H1 (cell line): Measurements from ENCODE around the gene COMMD1. TPM values are rescaled to one million over a fixed set of nuclear protein-coding genes. Genes with fewer than 3 reads are reported as not detected.

Experiments used
- CTCF ChIA-PET: fragments of 300-600 bp; sonication (Branson Sonifier 250); formaldehyde crosslinking; loops from one replicate; lab custom pipeline; 2021; ENCODE audit not compliant: partially characterized antibody; lab: Charles Lee
- POLR2A ChIA-PET: fragments of 300-600 bp; sonication (Branson Sonifier 250); formaldehyde crosslinking; loops from one replicate; lab custom pipeline; 2021; ENCODE audit warnings: inconsistent platforms; ENCODE audit not compliant: partially characterized antibody; lab: Charles Lee
- DNase-seq, 2 experiments: peaks; one replicate each; pipeline versions ENCODE4 v3.0.0 to v3.0.0-alpha.2; 2010 to 2022; ENCODE audit warnings: low spot score in 2 of 2, low read depth in 1 of 2, mixed read lengths in 1 of 2
- FAIRE-seq: peaks from 2 replicates; lab custom pipeline; 2011; peaks lifted over from hg19 to GRCh38; lab: Jason Lieb, UNC
- H2AFZ ChIP-seq: 2 replicates; pipeline ENCODE4 v1.8.1; 2012; ENCODE audit warnings: low read length, inconsistent platforms
- H2AK5ac ChIP-seq: 2 replicates; pipeline ENCODE4 v1.6.1; 2013; ENCODE audit warnings: low read depth, low read length
- H2BK120ac ChIP-seq: replicated peaks from 2 replicates; pipeline ENCODE3; 2013; ENCODE audit warnings: low read depth, low read length, inconsistent platforms
- H2BK12ac ChIP-seq: 2 replicates; pipeline ENCODE4 v1.6.1; 2013; ENCODE audit warnings: low read depth, low read length
- H2BK15ac ChIP-seq: 2 replicates; pipeline ENCODE4 v1.6.1; 2013; ENCODE audit warnings: low read length
- H2BK20ac ChIP-seq: 2 replicates; pipeline ENCODE4 v1.6.1; 2013; ENCODE audit warnings: low read length
- H2BK5ac ChIP-seq: 2 replicates; pipeline ENCODE4 v1.6.1; 2013; ENCODE audit warnings: low read depth, low read length
- H3K14ac ChIP-seq: 2 replicates; pipeline ENCODE4 v1.6.1; 2013; ENCODE audit warnings: inconsistent platforms; ENCODE audit not compliant: insufficient read length
- H3K18ac ChIP-seq: 2 replicates; pipeline ENCODE4 v1.6.1; 2013; ENCODE audit warnings: low read length; ENCODE audit errors: extremely low read depth
- H3K23ac ChIP-seq: 2 replicates; pipeline ENCODE4 v1.6.1; 2013; ENCODE audit warnings: inconsistent platforms; ENCODE audit not compliant: insufficient read length
- H3K23me2 ChIP-seq: 2 replicates; pipeline ENCODE4 v1.6.1; 2013; ENCODE audit warnings: low read depth, low read length
- H3K27ac ChIP-seq: 2 replicates; pipeline ENCODE4 v1.6.1; 2011; ENCODE audit warnings: low read depth, low read length, inconsistent platforms
- H3K27me3 ChIP-seq, 4 experiments: replicated peaks in 1 of 4; 1 replicate in 1 of 4; 2 replicates in 3 of 4; pipeline versions ENCODE4 v1.6.1 to v1.8.1; 2011 to 2013; ENCODE audit warnings: low read length in 3 of 4, mild to moderate bottlenecking in 3 of 4, inconsistent platforms in 2 of 4, mixed read lengths in 2 of 4, moderate library complexity in 1 of 4; ENCODE audit not compliant: control insufficient read depth in 3 of 4, insufficient read depth in 3 of 4; ENCODE audit errors: extremely low read depth in 1 of 4
- H3K36me3 ChIP-seq, 4 experiments: 2 replicates each; pipeline versions ENCODE4 v1.6.1 to v1.8.1; 2011 to 2013; ENCODE audit warnings: mild to moderate bottlenecking in 4 of 4, low read length in 3 of 4, moderate library complexity in 2 of 4, control low read depth in 1 of 4, inconsistent platforms in 1 of 4; ENCODE audit not compliant: insufficient read depth in 4 of 4, control insufficient read depth in 2 of 4
- H3K4ac ChIP-seq: replicated peaks from 2 replicates; pipeline ENCODE3; 2013; ENCODE audit warnings: low read length, low read depth, mixed read lengths, inconsistent platforms; ENCODE audit not compliant: insufficient read length
- H3K4me1 ChIP-seq, 4 experiments: replicated peaks in 1 of 4; 1 replicate in 1 of 4; 2 replicates in 3 of 4; pipeline versions ENCODE4 v1.6.1 to v1.8.1; 2011 to 2013; ENCODE audit warnings: low read length in 3 of 4, inconsistent platforms in 2 of 4, mixed read lengths in 1 of 4; ENCODE audit not compliant: insufficient read depth in 4 of 4, control insufficient read depth in 3 of 4
- H3K4me2 ChIP-seq, 2 experiments: 2 replicates each; pipeline versions ENCODE4 v1.6.1 to v1.8.1; 2011 to 2013; ENCODE audit warnings: low read depth in 2 of 2, low read length in 2 of 2, control low read depth in 1 of 2, inconsistent platforms in 1 of 2, mild to moderate bottlenecking in 1 of 2; ENCODE audit not compliant: insufficient read depth in 1 of 2
- H3K4me3 ChIP-seq, 4 experiments: fragments of 200-600, 300-600 bp in 1 of 4; sonication (generic), shearing (Covaris generic), sonication (Bioruptor Twin) in 1 of 4; 2 replicates each; pipeline versions ENCODE4 v1.5.1 to v1.8.1; 2011 to 2016; ENCODE audit warnings: low read length in 4 of 4, low read depth in 3 of 4, control low read depth in 2 of 4, inconsistent platforms in 2 of 4, mild to moderate bottlenecking in 2 of 4, mixed read lengths in 1 of 4, moderate library complexity in 1 of 4; ENCODE audit not compliant: insufficient read depth in 2 of 4; ENCODE audit errors: extremely low read depth in 1 of 4
- H3K56ac ChIP-seq: replicated peaks from 2 replicates; pipeline ENCODE3; 2013; ENCODE audit warnings: low read depth, mild to moderate bottlenecking, mixed read lengths, low read length, inconsistent platforms; ENCODE audit not compliant: insufficient read length
- H3K79me1 ChIP-seq: 2 replicates; pipeline ENCODE4 v1.6.1; 2013; ENCODE audit warnings: low read depth, low read length, control low read depth
- H3K79me2 ChIP-seq, 2 experiments: 2 replicates each; pipeline versions ENCODE4 v1.6.1 to v1.8.1; 2012 to 2013; ENCODE audit warnings: low read length in 2 of 2, mild to moderate bottlenecking in 2 of 2, inconsistent platforms in 1 of 2; ENCODE audit not compliant: insufficient read depth in 2 of 2, control insufficient read depth in 1 of 2
- H3K9ac ChIP-seq, 4 experiments: replicated peaks in 1 of 4; 1 replicate in 1 of 4; 2 replicates in 3 of 4; pipeline versions ENCODE4 v1.6.1 to v1.8.1; 2011 to 2013; ENCODE audit warnings: low read depth in 3 of 4, low read length in 3 of 4, control low read depth in 2 of 4, mild to moderate bottlenecking in 2 of 4, moderate library complexity in 2 of 4, inconsistent platforms in 1 of 4; ENCODE audit errors: extremely low read depth in 1 of 4
- H3K9me3 ChIP-seq, 2 experiments: 2 replicates each; pipeline versions ENCODE4 v1.6.1 to v1.8.1; 2012 to 2013; ENCODE audit warnings: mild to moderate bottlenecking in 2 of 2, moderate library complexity in 2 of 2, control low read depth in 1 of 2, inconsistent platforms in 1 of 2, low read depth in 1 of 2, low read length in 1 of 2, mixed read lengths in 1 of 2; ENCODE audit not compliant: insufficient read depth in 2 of 2
- H4K20me1 ChIP-seq, 2 experiments: replicated peaks in 1 of 2; 2 replicates each; pipeline versions ENCODE3 to v1.8.1; 2011 to 2013; ENCODE audit warnings: inconsistent platforms in 2 of 2, low read length in 2 of 2, mild to moderate bottlenecking in 1 of 2; ENCODE audit not compliant: insufficient read depth in 2 of 2, control insufficient read depth in 1 of 2
- H4K5ac ChIP-seq: 2 replicates; pipeline ENCODE4 v1.6.1; 2013; ENCODE audit warnings: low read length, low read depth, mixed read lengths, inconsistent platforms; ENCODE audit not compliant: insufficient read length
- H4K8ac ChIP-seq: 2 replicates; pipeline ENCODE4 v1.8.0; 2013; ENCODE audit warnings: mild to moderate bottlenecking, moderate library complexity, low read length, inconsistent platforms; ENCODE audit not compliant: insufficient read depth; ENCODE audit errors: extremely low read depth
- H4K91ac ChIP-seq: replicated peaks from 2 replicates; pipeline ENCODE3; 2013; ENCODE audit warnings: low read length, mixed read lengths, inconsistent platforms; ENCODE audit not compliant: insufficient read length
- ASH2L ChIP-seq: fragments of 200-600, 300-600 bp; sonication (generic); IDR thresholded peaks from one replicate; pipeline ENCODE4 v1.7.1; 2017; ENCODE audit warnings: low read length
- CBX8 ChIP-seq: fragments of 300-800, 300-1000 bp; sonication (generic); IDR thresholded peaks from 2 replicates; pipeline ENCODE4 v1.7.1; 2016; ENCODE audit warnings: low read depth, low read length, borderline replicate concordance
- CREB1 ChIP-seq: IDR thresholded peaks from 2 replicates; pipeline ENCODE4 v1.6.1; 2012; ENCODE audit warnings: inconsistent platforms
- JUN ChIP-seq: IDR thresholded peaks from 2 replicates; pipeline ENCODE4 v1.6.1; 2011; ENCODE audit warnings: low read depth, mild to moderate bottlenecking, improper control_type of control experiment, low read length
- KDM5A ChIP-seq: fragments of 200-600 bp; IDR thresholded peaks from 2 replicates; pipeline ENCODE4 v1.7.1; 2012; ENCODE audit warnings: mild to moderate bottlenecking, low read length, inconsistent platforms, mixed read lengths
- SIN3A ChIP-seq, 2 experiments: IDR thresholded peaks in 1 of 2; conservative IDR thresholded peaks in 1 of 2; 2 replicates each; pipeline ENCODE4 v1.6.1; 2011 to 2012; ENCODE audit warnings: low read length in 2 of 2, improper control_type of control experiment in 1 of 2, low read depth in 1 of 2, mild to moderate bottlenecking in 1 of 2
- SIRT6 ChIP-seq: IDR thresholded peaks from one replicate; pipeline ENCODE4 v1.7.1; 2012; ENCODE audit warnings: low read length, inconsistent platforms
- SRF ChIP-seq: IDR thresholded peaks from 2 replicates; pipeline ENCODE4 v1.6.1; 2011; ENCODE audit warnings: mild to moderate bottlenecking, low read depth, low read length, moderate library complexity
- TAF1 ChIP-seq: IDR thresholded peaks from 2 replicates; pipeline ENCODE4 v1.6.1; 2011; ENCODE audit warnings: mild to moderate bottlenecking, low read depth, low read length
- WGBS, 2 experiments: shearing (Covaris generic) in 1 of 2; methylation state at CpG; one replicate each; pipeline versions ENCODE4 v1.1.6 to v1.1.7; 2013 to 2015; ENCODE audit warnings: low lambda C conversion rate in 2 of 2, mixed read lengths in 2 of 2, inconsistent platforms in 1 of 2, low coverage in 1 of 2, missing lambda C conversion rate in 1 of 2; ENCODE audit not compliant: insufficient replicate concordance in 2 of 2, insufficient coverage in 1 of 2, insufficient read length in 1 of 2; ENCODE audit errors: extremely low coverage in 1 of 2, missing lambda C conversion rate in 1 of 2; 5-methylcytosine and 5-hydroxymethylcytosine counted together
- long read RNA-seq, 2 experiments: library from RNA in 1 of 2; library from capped mRNA in 1 of 2; stranded (forward); transcript quantifications; one replicate each; pipeline ENCODE4 v2.0.0, GENCODE V29; 2021; ENCODE audit warnings: inconsistent platforms in 1 of 2
- polyA minus RNA-seq, 3 experiments: library from RNA; depleted of rRNA, polyadenylated mRNA; stranded (reverse); fragments of >200 nt; gene quantifications; 1 replicate in 2 of 3; 2 replicates in 1 of 3; pipeline ENCODE4 v1.2.3, GENCODE V29; 2011
- polyA plus RNA-seq, 7 experiments: library from polyadenylated mRNA; depleted of rRNA in 3 of 7; stranded (reverse) in 5 of 7; unstranded in 2 of 7; fragments of >200 nt in 5 of 7; fragments of 200-250 nt in 2 of 7; gene quantifications; 1 replicate in 5 of 7; 2 replicates in 1 of 7; 4 replicates in 1 of 7; pipeline versions ENCODE4 v1.2.1 to v1.2.3, GENCODE V29; 2011 to 2013; ENCODE audit warnings: missing spikeins in 2 of 7, mixed read lengths in 2 of 7
- total RNA-seq: library from RNA; stranded (reverse); fragmentation: NEBNext Ultra II Directional; extraction: Animal tissue kit (Norgen Biotek cat#: 25700); gene quantifications from 2 replicates; pipeline ENCODE4 v1.2.1, GENCODE V29; 2021

COMMD1 gene
- total RNA-seq (23.5 and 27.8 TPM in 2 replicates), polyA plus RNA-seq (2011; rRNA removed) (28.3 and 32.0 TPM in 2 replicates), polyA minus RNA-seq (2011; rRNA and poly(A)+ RNA removed) (14.3 and 14.4 TPM in 2 replicates)
- polyA plus RNA-seq (2011; cell fraction: cytosol; rRNA removed), result 26.2 TPM
- 13.8 TPM for polyA plus RNA-seq (2011; cell fraction: nucleus; rRNA removed)
- 29.1 to 43.4 TPM (median 38.1 TPM) in 4 replicates for polyA plus RNA-seq (2012, experiment 1 of 2)
- polyA plus RNA-seq (2012, experiment 2 of 2), result 86.7 TPM
- 30.4 TPM for polyA plus RNA-seq (2013, experiment 1 of 2)
- polyA plus RNA-seq (2013, experiment 2 of 2), result 33.5 TPM
- 5.8 TPM for polyA minus RNA-seq (2011; cell fraction: cytosol; rRNA and poly(A)+ RNA removed)
- 16.6 TPM for polyA minus RNA-seq (2011; cell fraction: nucleus; rRNA and poly(A)+ RNA removed)
- long read RNA-seq, experiment 1, transcript COMMD1-201 (3 exons, 911 nt), result major isoform, 21 of 24 reads
- long read RNA-seq, experiment 1, partial matches to known transcripts, result 3 of 24 reads
- long read RNA-seq, experiment 1, other reads (novel, unspliced or antisense), result 0 of 24 reads
- long read RNA-seq, experiment 2, partial matches to known transcripts, result 0 of 6 reads
- long read RNA-seq, experiment 2, other reads (novel, unspliced or antisense), result 2 of 6 reads

DNA sequence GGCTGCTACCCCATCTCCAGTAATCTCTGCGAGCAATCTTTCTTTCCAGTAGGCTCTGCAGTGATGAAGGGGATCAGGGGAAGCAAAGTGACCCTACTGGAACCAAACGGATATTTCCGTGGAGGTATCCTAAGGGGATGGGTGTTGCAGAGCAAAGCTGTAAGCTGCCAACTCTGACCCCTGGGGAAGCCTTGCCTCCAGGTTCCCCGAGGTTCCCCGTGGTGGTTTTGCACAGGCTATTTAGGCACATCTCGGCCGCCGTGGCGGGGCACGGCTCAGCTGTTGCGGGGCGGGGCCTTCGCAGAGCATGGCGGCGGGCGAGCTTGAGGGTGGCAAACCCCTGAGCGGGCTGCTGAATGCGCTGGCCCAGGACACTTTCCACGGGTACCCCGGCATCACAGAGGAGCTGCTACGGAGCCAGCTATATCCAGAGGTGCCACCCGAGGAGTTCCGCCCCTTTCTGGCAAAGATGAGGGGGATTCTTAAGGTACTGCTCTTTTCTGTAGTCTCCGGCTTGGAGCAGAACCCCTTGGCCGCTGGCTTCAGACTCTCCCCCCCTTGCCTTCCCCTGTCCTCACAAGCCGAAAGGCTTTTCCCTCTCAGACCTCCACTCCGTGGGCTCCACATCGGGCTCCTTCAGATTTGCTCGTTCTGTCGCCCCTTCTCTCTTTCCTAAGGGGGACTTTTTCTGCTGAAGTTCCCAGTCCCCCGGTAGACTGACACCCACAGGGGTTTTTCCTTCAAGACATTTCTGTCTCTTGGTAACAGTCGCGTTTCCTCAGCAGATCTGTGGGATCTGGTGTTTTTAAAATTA, at the start of gene COMMD1:
Gene COMMD1, plus strand, starts transcription at position 303 of the 814 bp plus-strand sequence. Its CDS starts 5 bp downstream, at position 308.
- 0 out of 2 replicates have a peak within 1 kb of the TSS, but pooled peaks have one; percentile 79 for H3K18ac ChIP-seq
- H3K9me3 ChIP-seq, result no peaks in the 10 kb centered on the region
- no peak within 1 kb of the TSS for H2BK120ac ChIP-seq
- H3K4me3 ChIP-seq, result peak within 1 kb of the TSS; percentile 73 to 94 (median 92)
- DNase-seq (peak in 1 of 2 experiments; percentile 86), FAIRE-seq (no peak)
- H4K91ac ChIP-seq, result no peak within 1 kb of the TSS
- ChIA-PET POLR2A (interaction anchor here (1.8 kb wide), 1 partner anchor 13 kb away, joined by 4 read pairs; no protein-coding TSS in a partner anchor), CTCF (interaction anchor here (0.8 to 1.2 kb wide), 3 partner anchors 12 to 111 kb away, joined by 3 read pairs; no protein-coding TSS in a partner anchor)
- no peaks in the 10 kb centered on the region for H3K4me1 ChIP-seq
- WGBS, 2 experiments, result 4% methylated on average over 33 of the region's 33 CpGs; no CpG with 5 or more reads in 1 of the 2 experiments
- peaks cover 5% of the 10 kb centered on the region; the same call in 1 of the 2 replicates for H3K23me2 ChIP-seq
- H3K56ac ChIP-seq, result peak within 1 kb of the TSS; percentile 27
- H4K8ac ChIP-seq, result peak within 1 kb of the TSS; percentile 89
- no peaks in the 10 kb centered on the region for H3K79me1 ChIP-seq
- no peaks in the 10 kb centered on the region for H4K20me1 ChIP-seq
- H2BK15ac ChIP-seq, result no peak within 1 kb of the TSS
- H3K4ac ChIP-seq, result no peak within 1 kb of the TSS
- H2AK5ac ChIP-seq, result no peak within 1 kb of the TSS
- no peak within 1 kb of the TSS for H3K27ac ChIP-seq
- H3K4me2 ChIP-seq, result peak within 1 kb of the TSS; percentile 75 to 77
- H2BK5ac ChIP-seq, result no peak within 1 kb of the TSS
- H3K9ac ChIP-seq, result peak within 1 kb of the TSS in 3 of 4 experiments; percentile 70 to 72 (median 72); a peak in 6 of 7 replicates
- peak within 1 kb of the TSS; percentile 41 for H4K5ac ChIP-seq
- H3K14ac ChIP-seq, result no peak within 1 kb of the TSS
- H2BK12ac ChIP-seq, result no peak within 1 kb of the TSS
- H3K79me2 ChIP-seq, result no peaks in the 10 kb centered on the region
- no peaks in the 10 kb centered on the region for H3K36me3 ChIP-seq
- H3K23ac ChIP-seq, result no peak within 1 kb of the TSS
- H2AFZ ChIP-seq, result peak within 1 kb of the TSS; percentile 91
- H3K27me3 ChIP-seq, result no peaks in the 10 kb centered on the region
- no peak within 1 kb of the TSS for H2BK20ac ChIP-seq
- peak; percentile 92 for TF ChIP-seq TAF1
- TF ChIP-seq ASH2L, result peak; percentile 68
- no peak for TF ChIP-seq SIRT6
- no peak for TF ChIP-seq SRF
- TF ChIP-seq CREB1, result no peak; the same call in 1 of the 2 replicates
- no peak for TF ChIP-seq CBX8
- peak; percentile 70 to 79; a peak in 2 of 4 replicates for TF ChIP-seq SIN3A (conservative IDR thresholded peaks at IDR 0.05 in 1 of 2, IDR thresholded peaks at IDR 0.05 in 1 of 2; ENCODE audit: low read depth in 1 of 2, low read length in 2 of 2)
- TF ChIP-seq KDM5A, result peak; percentile 35; the same call in 1 of the 2 replicates
- TF ChIP-seq JUN, result no peak
